Liver (tissue), 9 donors: Measurements from ENCODE around the gene LYPLAL1. TPM values are rescaled to one million over a fixed set of nuclear protein-coding genes. Genes with fewer than 3 reads are reported as not detected.

ENCODE experiments used
- DNase-seq: peaks from one replicate; pipeline ENCODE4 v3.0.0-alpha.2; 2017; ENCODE audit warnings: low spot score
- H3K27ac ChIP-seq, 2 donors: one replicate each; pipeline ENCODE4 v1.7.0; 2013; ENCODE audit warnings: inconsistent platforms in 2 of 2, low read length in 2 of 2, control low read depth in 1 of 2, low read depth in 1 of 2, mild to moderate bottlenecking in 1 of 2
- H3K27me3 ChIP-seq, 4 donors: one replicate each; pipeline versions ENCODE4 v1.6.1 to v1.7.0; 2013; ENCODE audit warnings: low read length in 3 of 4, inconsistent platforms in 1 of 4, mild to moderate bottlenecking in 1 of 4, moderate library complexity in 1 of 4; ENCODE audit not compliant: control insufficient read depth in 4 of 4, insufficient read depth in 4 of 4
- H3K36me3 ChIP-seq, 4 donors: one replicate each; pipeline versions ENCODE4 v1.6.1 to v1.7.0; 2013; ENCODE audit warnings: low read length in 3 of 4, mild to moderate bottlenecking in 3 of 4, low read depth in 1 of 4, moderate library complexity in 1 of 4; ENCODE audit not compliant: control insufficient read depth in 4 of 4, insufficient read depth in 3 of 4
- H3K4me1 ChIP-seq, 4 donors: one replicate each; pipeline versions ENCODE4 v1.6.1 to v1.7.0; 2013; ENCODE audit warnings: low read length in 3 of 4, mild to moderate bottlenecking in 3 of 4, moderate library complexity in 1 of 4; ENCODE audit not compliant: control insufficient read depth in 4 of 4, insufficient read depth in 4 of 4
- H3K4me3 ChIP-seq, 3 donors: one replicate each; pipeline versions ENCODE4 v1.6.1 to v1.7.0; 2013; ENCODE audit warnings: low read length in 3 of 3, control low read depth in 1 of 3, low read depth in 1 of 3, mild to moderate bottlenecking in 1 of 3
- H3K9ac ChIP-seq, 2 donors: one replicate each; pipeline ENCODE4 v1.7.0; 2013; ENCODE audit warnings: low read length in 2 of 2, mild to moderate bottlenecking in 2 of 2, moderate library complexity in 2 of 2, control low read depth in 1 of 2, low read depth in 1 of 2
- H3K9me3 ChIP-seq, 4 donors: one replicate each; pipeline versions ENCODE4 v1.6.1 to v1.7.0; 2013; ENCODE audit warnings: low read length in 3 of 4; ENCODE audit not compliant: control insufficient read depth in 4 of 4
- ATF3 ChIP-seq: IDR thresholded peaks from 2 replicates; pipeline ENCODE4 v1.6.1; 2016; ENCODE audit warnings: antibody characterized with exemption
- CTCF ChIP-seq: fragments of 150-350 bp; IDR thresholded peaks from 2 replicates; pipeline ENCODE4 v1.5.1; 2017; ENCODE audit warnings: improper control_type of control experiment, low read depth, low read length; ENCODE audit not compliant: missing input control
- EGR1 ChIP-seq, 2 donors: IDR thresholded peaks; 2 replicates each; pipeline ENCODE4 v1.6.1; 2016 to 2018; ENCODE audit warnings: antibody characterized with exemption in 2 of 2, low read depth in 2 of 2
- FOXA1 ChIP-seq: IDR thresholded peaks from 2 replicates; pipeline ENCODE4 v1.6.1; 2016; ENCODE audit warnings: antibody characterized with exemption
- HNF4G ChIP-seq: IDR thresholded peaks from 2 replicates; pipeline ENCODE4 v1.6.1; 2016; ENCODE audit warnings: antibody characterized with exemption
- JUND ChIP-seq, 2 donors: IDR thresholded peaks; 2 replicates each; pipeline ENCODE4 v1.6.1; 2016; ENCODE audit warnings: antibody characterized with exemption in 2 of 2
- MAX ChIP-seq: IDR thresholded peaks from 2 replicates; pipeline ENCODE4 v1.6.1; 2016; ENCODE audit warnings: antibody characterized with exemption
- NR2F2 ChIP-seq: IDR thresholded peaks from 2 replicates; pipeline ENCODE4 v1.6.1; 2016; ENCODE audit warnings: antibody characterized with exemption
- RAD21 ChIP-seq, 2 donors: IDR thresholded peaks; 2 replicates each; pipeline ENCODE4 v1.6.1; 2016; ENCODE audit warnings: antibody characterized with exemption in 2 of 2, mild to moderate bottlenecking in 2 of 2
- REST ChIP-seq: IDR thresholded peaks from 2 replicates; pipeline ENCODE4 v1.6.1; 2016; ENCODE audit warnings: antibody characterized with exemption, mild to moderate bottlenecking
- RXRA ChIP-seq, 2 donors: IDR thresholded peaks; 2 replicates each; pipeline ENCODE4 v1.6.1; 2017 to 2018; ENCODE audit warnings: antibody characterized with exemption in 2 of 2, mild to moderate bottlenecking in 1 of 2
- SP1 ChIP-seq: IDR thresholded peaks from 2 replicates; pipeline ENCODE4 v1.6.1; 2018; ENCODE audit warnings: antibody characterized with exemption, mild to moderate bottlenecking
- YY1 ChIP-seq: IDR thresholded peaks from 2 replicates; pipeline ENCODE4 v1.6.1; 2016; ENCODE audit warnings: antibody characterized with exemption, mild to moderate bottlenecking
- ZBTB33 ChIP-seq: IDR thresholded peaks from 2 replicates; pipeline ENCODE4 v1.6.1; 2016; ENCODE audit warnings: antibody characterized with exemption
- WGBS: extraction: QIAGEN DNeasy Blood & Tissue Kit; methylation state at CpG from one replicate; pipeline ENCODE4 v1.1.7; 2013; 5-methylcytosine and 5-hydroxymethylcytosine counted together
- polyA plus RNA-seq, 2 donors: library from polyadenylated mRNA; stranded (reverse) in 1 of 2; unstranded in 1 of 2; fragments of 200-250 nt in 1 of 2; fragments of >200 nt in 1 of 2; fragmentation: Nextera tagmentation in 1 of 2; extraction: Ambion mirVana in 1 of 2; gene quantifications; one replicate each; pipeline versions ENCODE4 v1.2.1 to v1.2.3, GENCODE V29; 2013 to 2015
- total RNA-seq, 2 donors: library from RNA; depleted of rRNA; stranded (reverse); fragments of >200 nt; gene quantifications; one replicate each; pipeline ENCODE4 v1.2.3, GENCODE V29; 2014
- donor health status: healthy.
- donor health status: healthy.
- donor health status: healthy.
- donor health status: healthy.
- donor health status: healthy.

The LYPLAL1 gene
- total and polyA plus RNA-seq, 4 donors = 10.3 to 57.4 (median 13.7) TPM

GRCh38 chr1:219202567-219202966 lies 28.9 kb downstream of the LYPLAL1 start:
- H3K27ac ChIP-seq = no peak overlapping the region
- H3K9ac ChIP-seq = no peak overlapping the region
- peaks cover 0 to 5% (median 0%) of the 10 kb centered on the region in 4 donors for H3K36me3 ChIP-seq
- DNase-seq = no peak
- no peaks in the 10 kb centered on the region for H3K27me3 ChIP-seq
- H3K4me1 ChIP-seq = no peaks in the 10 kb centered on the region
- TF ChIP-seq EGR1 (IDR thresholded peaks at IDR 0.05; ENCODE audit: low read depth in 2 of 2) (no peak), HNF4G (no peak), FOXA1 (no peak), JUND (IDR thresholded peaks at IDR 0.05) (no peak), ZBTB33 (no peak), MAX (no peak), REST (no peak), RXRA (IDR thresholded peaks at IDR 0.05) (no peak), CTCF (no peak), ATF3 (no peak), NR2F2 (no peak), SP1 (no peak)
- H3K4me3 ChIP-seq = no peak overlapping the region
- WGBS = 85% methylated on average over 2 of the region's 2 CpGs
- H3K9me3 ChIP-seq = no peaks in the 10 kb centered on the region

- DNase-seq = no peak
- 76% methylated on average over 2 of the region's 2 CpGs for WGBS
- TF ChIP-seq FOXA1 (no peak), CTCF (no peak), YY1 (no peak), RAD21 (IDR thresholded peaks at IDR 0.05) (no peak)
- peaks cover 0 to 5% (median 2%) of the 10 kb centered on the region in 4 donors for H3K36me3 ChIP-seq
- H3K27me3 ChIP-seq = no peaks in the 10 kb centered on the region
- H3K27ac ChIP-seq = no peak overlapping the region
- H3K9ac ChIP-seq = no peak overlapping the region
- no peak overlapping the region for H3K4me3 ChIP-seq
- no peaks in the 10 kb centered on the region for H3K4me1 ChIP-seq
- no peaks in the 10 kb centered on the region for H3K9me3 ChIP-seq
Measured at GRCh38 chr1:219206350-219206749, 32.7 kb downstream of the LYPLAL1 start.
